HG02884 (cell line): Measurements from ENCODE around the gene SLC26A8.

ENCODE experiments used
- ATAC-seq: cut with Tn5 transposase; IDR thresholded peaks from one replicate; pipeline ENCODE4 v1.9.1; 2021; ENCODE audit warnings: mild to moderate bottlenecking, moderate library complexity; ENCODE audit not compliant: unreplicated experiment

Gene SLC26A8, protein sequence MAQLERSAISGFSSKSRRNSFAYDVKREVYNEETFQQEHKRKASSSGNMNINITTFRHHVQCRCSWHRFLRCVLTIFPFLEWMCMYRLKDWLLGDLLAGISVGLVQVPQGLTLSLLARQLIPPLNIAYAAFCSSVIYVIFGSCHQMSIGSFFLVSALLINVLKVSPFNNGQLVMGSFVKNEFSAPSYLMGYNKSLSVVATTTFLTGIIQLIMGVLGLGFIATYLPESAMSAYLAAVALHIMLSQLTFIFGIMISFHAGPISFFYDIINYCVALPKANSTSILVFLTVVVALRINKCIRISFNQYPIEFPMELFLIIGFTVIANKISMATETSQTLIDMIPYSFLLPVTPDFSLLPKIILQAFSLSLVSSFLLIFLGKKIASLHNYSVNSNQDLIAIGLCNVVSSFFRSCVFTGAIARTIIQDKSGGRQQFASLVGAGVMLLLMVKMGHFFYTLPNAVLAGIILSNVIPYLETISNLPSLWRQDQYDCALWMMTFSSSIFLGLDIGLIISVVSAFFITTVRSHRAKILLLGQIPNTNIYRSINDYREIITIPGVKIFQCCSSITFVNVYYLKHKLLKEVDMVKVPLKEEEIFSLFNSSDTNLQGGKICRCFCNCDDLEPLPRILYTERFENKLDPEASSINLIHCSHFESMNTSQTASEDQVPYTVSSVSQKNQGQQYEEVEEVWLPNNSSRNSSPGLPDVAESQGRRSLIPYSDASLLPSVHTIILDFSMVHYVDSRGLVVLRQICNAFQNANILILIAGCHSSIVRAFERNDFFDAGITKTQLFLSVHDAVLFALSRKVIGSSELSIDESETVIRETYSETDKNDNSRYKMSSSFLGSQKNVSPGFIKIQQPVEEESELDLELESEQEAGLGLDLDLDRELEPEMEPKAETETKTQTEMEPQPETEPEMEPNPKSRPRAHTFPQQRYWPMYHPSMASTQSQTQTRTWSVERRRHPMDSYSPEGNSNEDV

GRCh38 chr6:36023996-36024795 is at the start of gene SLC26A8:
SLC26A8 (minus strand) TSS chr6:36024641; CDS start chr6:36019707, 4,934 bp downstream.
- ATAC-seq, result no peak

- no peak for ATAC-seq
Measured at GRCh38 chr6:36073587-36073986, 49.1 kb upstream of the SLC26A8 start.

DNA sequence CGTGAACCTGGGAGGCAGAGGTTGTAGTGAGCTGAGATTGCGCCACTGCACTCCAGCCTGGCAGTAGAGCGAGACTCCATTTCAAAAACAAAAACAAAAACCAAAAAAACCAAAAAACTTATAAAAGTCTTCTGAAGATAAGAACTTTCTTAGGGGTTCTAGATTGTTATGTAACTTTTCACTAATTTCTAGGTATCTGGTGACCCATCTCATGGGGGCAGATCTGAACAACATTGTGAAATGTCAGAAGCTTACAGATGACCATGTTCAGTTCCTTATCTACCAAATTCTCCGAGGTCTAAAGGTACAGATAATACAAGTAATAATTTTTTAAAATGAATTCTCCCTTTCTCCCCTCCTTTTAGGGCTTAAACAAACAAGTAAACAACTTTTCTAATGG is 48.2 kb upstream of the SLC26A8 start:
- no peak for ATAC-seq

DNA sequence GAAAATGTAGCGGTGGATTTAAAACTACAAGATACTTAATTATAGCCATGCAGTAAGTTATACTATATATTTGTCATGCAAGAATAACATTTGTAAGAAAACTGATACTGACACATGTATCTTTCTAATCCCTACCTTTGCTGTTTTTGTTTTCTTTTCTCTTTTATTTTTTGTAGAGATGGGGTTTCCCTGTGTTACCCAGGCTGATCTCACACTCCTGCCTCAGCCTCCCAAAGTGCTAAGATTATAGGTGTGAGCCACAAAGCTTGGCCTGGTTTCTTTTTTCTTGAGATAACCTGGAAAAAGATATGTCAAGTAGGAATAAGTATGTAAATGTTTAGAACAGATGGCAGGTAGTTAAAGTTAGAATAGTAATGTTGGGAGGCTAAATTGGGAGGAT is 47.3 kb upstream of the SLC26A8 start:
- no peak for ATAC-seq

DNA sequence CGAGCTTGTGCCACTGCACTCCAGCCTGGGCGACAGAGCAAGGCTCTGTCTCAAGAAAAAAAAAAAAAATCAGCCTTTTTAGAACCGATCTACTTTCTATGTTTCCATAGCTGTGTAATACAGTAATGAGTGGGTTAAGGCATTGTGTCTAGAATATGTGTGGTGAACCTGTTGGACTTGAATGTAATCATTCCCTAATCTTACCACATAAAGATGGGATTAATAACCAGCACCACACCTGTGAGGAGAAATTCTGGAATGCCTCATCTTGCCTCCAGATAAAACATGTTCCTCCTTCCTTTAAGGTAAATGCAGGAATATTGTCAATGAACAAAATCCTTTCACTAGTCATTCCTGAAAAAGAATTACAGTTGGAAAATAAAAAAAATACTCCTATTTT is 46.8 kb upstream of the SLC26A8 start:
- no peak for ATAC-seq

GRCh38 chr6:36070252-36070651 is 45.8 kb upstream of the SLC26A8 start:
- ATAC-seq, result no peak

- no peak for ATAC-seq
Measured at GRCh38 chr6:36069573-36069972, 45.1 kb upstream of the SLC26A8 start.

- no peak for ATAC-seq
Measured at GRCh38 chr6:36068586-36068985, 44.1 kb upstream of the SLC26A8 start.

DNA sequence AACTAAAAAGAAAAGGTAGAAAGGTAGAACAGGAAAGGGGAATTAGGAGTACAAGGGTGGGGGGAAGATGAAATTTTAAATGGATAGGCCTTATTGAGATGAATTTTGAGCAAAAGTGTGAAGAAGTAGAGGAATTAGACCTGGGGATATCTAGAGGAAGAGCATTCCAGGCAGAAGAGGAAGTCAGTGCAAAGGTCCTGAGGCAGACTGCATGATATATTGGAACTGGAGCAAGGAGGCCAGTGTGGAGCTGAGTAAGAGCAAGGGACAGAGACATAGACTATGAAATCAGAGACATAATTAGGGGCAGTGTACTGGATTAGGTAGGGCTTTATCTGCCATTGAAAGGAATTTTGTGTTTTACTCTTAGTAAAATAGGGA is 43.6 kb upstream of the SLC26A8 start:
- no peak for ATAC-seq

DNA sequence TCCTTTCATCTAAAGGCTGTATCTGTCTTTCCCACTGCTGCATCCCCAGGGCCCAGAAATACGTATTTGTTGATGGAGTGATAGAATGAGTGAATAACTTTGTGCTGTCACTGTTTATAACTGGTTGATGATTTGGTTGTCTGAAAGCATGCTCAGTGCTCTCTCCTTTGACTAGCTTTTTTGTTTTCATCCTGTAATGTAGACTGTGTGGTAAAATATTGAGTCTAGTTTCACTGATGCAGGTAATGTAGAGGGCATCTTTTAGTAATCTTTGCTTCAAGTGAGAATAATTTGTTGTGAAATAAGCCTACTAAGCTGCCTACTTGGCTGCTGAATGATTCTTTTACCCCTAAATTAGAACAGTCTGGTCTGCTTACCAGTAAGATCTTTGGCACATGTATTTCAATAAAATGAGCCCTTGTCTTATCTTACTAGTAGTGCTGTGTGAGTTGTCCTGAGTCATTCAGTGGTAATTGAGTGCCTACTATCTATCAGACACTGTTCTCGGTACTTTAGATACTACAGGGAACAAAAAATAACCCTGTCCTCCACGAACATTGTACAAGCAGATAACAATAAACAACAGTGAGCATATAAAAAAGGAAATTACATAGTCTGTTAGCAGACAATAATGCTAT is 43.1 kb upstream of the SLC26A8 start:
- ATAC-seq, result no peak

DNA sequence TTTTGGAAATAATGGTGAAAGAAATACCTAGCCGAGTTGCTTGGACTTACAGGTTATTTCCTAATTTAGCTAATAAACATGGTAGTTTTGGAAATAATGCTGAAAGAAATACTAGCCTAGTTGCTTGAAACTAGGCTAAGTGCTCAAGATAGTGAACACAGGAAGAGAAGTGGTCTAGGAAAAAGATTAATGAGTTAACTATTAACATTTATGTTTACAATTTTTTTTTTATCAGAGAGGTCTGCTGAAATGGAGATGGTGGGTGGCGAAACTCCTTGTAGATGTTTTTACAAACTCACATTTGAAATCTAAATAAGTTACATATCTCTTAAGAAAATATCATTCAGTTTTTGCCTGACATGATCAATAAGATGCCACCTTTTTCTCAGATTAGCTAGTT is 42.4 kb upstream of the SLC26A8 start:
- no peak for ATAC-seq

DNA sequence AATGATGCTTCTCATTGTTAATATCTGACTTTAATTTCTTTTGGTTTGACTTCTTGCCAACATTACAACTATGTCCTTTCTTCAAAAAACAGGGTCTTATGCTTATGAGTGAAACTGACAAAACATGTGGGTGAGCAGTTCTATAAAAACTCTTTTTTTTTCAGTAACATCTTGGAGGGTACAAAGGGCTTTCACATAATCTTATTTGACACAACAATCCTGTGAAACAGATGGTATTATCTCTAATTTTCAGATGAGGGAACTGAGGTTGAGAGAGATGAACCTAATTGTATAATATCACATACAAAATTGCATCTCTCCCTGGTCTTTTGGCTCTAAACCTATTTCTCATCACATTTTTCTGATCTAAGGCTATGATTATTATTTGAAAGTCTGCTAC is 41.5 kb upstream of the SLC26A8 start:
- no peak for ATAC-seq

DNA sequence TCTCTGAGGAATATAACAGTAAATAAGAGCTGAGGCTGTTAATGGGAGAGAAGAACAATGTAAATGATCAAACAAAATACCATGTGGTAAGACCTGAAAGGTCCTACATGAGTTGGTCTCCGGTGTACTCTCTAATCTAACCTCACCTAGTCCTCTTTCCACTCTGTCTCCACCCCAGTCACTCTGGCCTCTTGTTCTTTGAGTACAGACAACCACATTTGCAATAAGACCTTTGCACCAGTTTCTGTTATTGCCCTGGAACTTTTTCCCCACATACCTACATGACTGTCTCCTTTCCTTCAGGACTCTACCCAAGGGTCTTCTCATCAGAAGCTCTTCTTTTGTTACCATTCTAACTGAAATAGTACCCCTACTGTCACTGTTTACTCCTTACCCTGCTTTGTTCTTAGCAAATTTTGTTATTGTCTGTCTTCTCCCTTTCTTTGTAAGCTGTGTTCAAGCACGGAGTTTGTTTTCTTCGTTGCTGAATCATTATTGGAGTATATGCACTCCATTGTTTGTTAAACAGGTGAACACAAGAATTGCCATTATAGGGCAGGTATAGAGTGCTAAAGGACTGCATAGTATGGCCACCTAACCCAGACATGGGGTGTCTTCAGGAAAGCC is 40.4 kb upstream of the SLC26A8 start:
- ATAC-seq, result no peak

DNA sequence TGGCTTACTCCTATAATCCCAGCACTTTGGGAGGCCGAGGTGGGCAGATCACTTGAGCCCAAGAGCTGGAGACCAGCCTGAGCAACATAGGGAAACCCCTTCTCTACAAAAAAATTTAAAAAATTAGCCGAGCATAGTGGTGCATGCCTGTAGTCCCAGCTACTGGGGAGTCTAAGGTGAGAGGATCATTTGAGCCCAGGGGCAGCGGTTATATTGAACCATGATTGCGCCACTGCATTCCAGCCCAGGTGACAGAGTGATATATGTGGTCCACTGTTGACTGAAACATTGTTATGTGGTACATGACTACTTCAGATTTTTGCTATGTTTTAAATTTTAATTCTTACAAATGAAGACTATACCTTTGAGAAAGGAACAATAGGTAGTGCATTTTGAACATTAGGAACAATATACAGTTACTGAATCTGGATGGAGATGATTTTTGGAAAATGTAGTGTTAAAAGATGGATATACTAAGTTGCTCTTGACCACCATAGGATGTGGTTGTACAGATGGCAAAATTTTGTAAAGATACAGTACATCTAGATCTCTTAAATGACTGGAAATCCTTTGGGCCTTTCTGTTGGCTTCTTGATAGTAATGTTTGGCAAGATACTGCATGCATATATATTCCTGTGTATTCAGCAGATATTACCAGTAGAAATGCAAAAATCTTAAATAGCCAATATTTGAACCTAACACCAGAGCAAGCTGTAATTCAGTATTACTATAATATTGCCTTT is 39.0 kb upstream of the SLC26A8 start:
- no peak for ATAC-seq

DNA sequence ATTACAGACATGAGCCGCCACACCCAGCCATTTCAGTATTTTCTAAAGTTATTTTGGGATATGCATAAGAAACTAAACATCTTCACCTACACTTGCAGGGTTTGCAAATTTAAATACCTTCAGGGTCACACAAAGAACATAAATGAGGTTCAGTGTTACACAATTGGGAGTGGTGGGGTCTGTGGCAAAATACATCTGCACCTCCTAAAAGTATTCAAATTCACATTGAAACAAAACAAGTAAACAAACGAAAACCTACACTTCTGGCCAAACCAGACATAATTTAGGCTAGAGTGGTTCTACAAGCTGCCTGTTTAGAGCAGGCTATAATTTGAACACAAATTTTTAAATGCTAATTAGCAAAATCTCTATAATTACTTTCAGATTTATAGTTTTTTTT is 37.8 kb upstream of the SLC26A8 start:
- no peak for ATAC-seq

DNA sequence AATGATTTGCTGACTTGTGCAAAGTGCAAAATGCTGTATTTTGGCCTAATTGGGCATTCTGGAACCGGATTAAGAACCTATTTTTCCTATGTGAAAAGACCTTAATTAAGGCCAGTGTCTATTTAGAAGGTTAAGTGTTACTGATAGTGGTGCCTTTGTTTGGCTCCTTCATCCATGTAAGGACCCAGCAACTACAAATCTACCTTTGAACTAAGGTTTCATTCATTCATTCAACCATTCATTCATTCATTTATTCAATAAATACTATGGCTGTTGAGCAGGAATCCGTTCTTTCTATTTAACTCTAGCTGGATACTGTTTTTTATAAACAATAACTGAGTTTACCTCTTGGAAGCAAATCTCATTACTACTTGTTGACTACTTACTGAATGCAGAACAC is 36.8 kb upstream of the SLC26A8 start:
- no peak for ATAC-seq

DNA sequence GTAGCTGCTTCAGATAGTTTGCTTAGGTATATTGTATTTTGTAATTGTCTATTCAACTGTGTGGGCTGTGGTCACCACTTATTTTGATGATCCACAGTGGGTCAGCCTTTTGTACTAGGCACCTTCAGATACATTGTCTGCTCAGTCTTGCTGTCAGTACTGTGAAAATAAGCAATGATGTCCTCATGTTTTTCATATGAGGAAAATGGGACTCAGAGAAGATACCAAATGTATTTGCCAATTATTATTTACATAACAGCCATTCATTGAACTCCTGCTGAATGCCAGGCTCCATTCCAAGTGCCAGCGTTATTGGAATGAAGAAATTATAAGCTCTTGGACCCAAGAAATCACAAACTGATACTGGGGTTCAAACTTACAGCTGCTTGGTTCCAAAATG is 31.7 kb upstream of the SLC26A8 start:
- no peak for ATAC-seq

GRCh38 chr6:36054956-36055355 is 30.5 kb upstream of the SLC26A8 start:
- ATAC-seq, result no peak

DNA sequence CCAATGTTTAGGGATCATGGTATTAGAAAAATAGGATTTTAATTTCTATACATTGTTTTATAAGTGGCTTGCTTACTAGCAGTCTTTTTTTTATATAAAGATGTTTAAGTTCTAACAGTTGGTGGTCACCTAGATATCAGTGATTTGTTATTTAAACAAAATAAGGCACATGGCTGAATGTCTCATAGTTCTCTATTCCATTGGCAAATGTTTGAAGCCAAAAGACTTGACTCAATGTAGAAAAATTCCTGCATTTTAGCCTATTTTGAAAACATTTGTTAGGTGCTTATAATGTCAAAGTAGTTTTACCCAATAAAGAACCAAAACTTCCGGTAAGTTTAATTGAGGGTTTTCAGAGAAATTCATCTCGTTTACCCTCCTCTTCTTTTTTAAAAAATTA is 30.0 kb upstream of the SLC26A8 start:
- no peak for ATAC-seq

DNA sequence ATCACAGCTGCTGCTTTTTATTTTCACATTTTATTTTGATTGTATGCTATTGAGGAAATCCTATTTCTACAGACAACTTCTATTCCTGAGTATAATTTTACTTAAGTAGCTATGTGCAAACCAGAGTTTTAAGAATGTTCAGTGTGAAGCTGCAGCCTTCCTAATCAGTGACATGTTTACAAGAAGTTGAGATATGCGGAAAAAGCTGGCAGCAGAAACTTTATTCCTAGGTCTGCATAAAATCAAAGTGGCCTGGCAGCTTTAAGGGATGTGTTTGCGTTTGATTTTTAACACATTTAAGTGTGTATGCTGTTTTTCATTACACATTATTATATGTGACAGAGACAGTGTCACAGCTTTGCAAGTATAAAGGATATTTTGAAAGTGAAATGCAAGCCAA is 29.4 kb upstream of the SLC26A8 start:
- no peak for ATAC-seq
